ENCODE measurements around the gene ITGB2.

DNA sequence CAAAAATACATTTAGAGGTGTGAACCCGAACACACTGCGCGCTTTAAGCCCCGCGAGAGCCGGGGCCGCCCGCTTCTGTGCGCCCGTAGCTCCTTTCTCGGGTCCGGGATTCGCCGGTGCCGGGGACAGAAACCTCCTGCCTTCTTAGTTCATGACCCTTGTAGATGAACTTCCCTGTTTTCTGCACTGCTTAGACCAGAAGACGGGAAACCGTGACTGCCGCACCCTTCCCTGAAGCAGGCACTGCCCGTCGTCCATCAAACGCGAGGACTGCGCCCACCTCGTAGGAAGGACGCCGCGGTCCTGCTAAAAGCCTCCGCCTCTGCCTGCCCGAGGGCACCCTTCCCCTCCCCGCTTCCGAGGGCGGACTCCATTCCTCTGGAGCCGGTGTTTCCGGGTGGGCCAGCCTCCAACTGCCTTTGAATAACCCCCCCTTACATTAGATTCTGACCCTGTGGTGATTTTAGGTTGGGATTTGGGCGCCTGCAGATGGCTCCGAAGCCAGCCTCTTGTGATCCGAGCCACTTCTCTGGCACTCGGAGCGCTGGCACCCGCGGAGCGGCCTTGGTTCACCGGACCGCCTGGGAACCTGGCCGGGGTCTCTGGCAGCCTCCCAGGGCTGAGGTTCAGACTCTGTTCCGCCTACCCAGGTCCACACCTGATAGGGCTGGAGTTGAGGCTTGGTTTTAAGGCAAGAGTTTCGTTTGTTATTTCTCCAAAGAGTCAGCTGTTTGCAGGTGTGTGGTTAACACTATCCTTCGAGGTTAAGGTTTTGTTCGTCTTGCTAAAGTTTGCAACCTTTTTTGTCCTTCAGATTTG lies 46.0 kb downstream of the ITGB2 start:
- TF ChIP-seq, protein P1, sequence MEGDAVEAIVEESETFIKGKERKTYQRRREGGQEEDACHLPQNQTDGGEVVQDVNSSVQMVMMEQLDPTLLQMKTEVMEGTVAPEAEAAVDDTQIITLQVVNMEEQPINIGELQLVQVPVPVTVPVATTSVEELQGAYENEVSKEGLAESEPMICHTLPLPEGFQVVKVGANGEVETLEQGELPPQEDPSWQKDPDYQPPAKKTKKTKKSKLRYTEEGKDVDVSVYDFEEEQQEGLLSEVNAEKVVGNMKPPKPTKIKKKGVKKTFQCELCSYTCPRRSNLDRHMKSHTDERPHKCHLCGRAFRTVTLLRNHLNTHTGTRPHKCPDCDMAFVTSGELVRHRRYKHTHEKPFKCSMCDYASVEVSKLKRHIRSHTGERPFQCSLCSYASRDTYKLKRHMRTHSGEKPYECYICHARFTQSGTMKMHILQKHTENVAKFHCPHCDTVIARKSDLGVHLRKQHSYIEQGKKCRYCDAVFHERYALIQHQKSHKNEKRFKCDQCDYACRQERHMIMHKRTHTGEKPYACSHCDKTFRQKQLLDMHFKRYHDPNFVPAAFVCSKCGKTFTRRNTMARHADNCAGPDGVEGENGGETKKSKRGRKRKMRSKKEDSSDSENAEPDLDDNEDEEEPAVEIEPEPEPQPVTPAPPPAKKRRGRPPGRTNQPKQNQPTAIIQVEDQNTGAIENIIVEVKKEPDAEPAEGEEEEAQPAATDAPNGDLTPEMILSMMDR (conservative IDR thresholded peaks at IDR 0.05), result no peak
- no peak for TF ChIP-seq EZH2 (IDR thresholded peaks at IDR 0.05; ENCODE audit: low read depth)
